ENCODE results near the gene CCRL2.

Gene CCRL2

DNA sequence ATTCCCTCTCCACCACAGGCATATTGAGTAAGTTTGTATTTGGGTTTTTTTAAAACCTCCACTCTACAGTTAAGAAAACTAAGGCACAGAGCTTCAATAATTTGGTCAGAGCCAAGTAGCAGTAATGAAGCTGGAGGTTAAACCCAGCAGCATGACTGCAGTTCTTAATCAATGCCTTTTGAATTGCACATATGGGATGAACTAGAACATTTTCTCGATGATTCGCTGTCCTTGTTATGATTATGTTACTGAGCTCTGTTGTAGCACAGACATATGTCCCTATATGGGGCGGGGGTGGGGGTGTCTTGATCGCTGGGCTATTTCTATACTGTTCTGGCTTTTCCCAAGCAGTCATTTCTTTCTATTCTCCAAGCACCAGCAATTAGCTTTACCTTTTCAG lies 37.9 kb upstream of the CCRL2 start:
- Histone ChIP-seq H3K4me1 (ENCODE audit: control insufficient read depth, insufficient read depth, low read length) (no peaks in the 10 kb centered on the region), H3K27me3 (ENCODE audit: control insufficient read depth in 1 of 2, insufficient read depth in 2 of 2, low read length in 2 of 2) (peaks cover 3 to 5% of the 10 kb centered on the region in 2 donors), H3K27ac (ENCODE audit: low read length) (no peak overlapping the region), H3K4me3 (ENCODE audit: low read length in 2 of 2) (no peak overlapping the region), H3K9me3 (ENCODE audit: control insufficient read depth in 2 of 2, low read length in 2 of 2) (no peaks in the 10 kb centered on the region), H3K36me3 (ENCODE audit: control insufficient read depth in 2 of 2, insufficient read depth in 2 of 2, low read length in 2 of 2) (no peaks in the 10 kb centered on the region), H3K9ac (ENCODE audit: low read length in 2 of 2) (no peak overlapping the region)

DNA sequence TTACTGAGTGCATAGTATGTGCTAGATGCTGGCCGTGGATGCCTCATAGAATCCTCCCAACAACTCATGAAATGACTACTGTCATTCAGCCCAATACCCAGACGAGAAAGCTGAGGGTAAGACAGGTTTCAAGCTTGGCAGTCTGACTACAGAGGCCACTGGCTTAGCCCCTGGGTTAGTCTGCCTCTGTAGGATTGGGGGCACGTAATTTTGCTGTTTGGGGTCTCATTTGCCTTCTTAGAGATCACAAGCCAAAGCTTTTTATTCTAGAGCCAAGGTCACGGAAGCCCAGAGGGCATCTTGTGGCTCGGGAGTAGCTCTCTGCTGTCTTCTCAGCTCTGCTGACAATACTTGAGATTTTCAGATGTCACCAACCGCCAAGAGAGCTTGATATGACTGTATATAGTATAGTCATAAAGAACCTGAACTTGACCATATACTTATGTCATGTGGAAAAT lies 37.4 kb upstream of the CCRL2 start:
- Histone ChIP-seq H3K4me3 (ENCODE audit: low read length in 2 of 2) (no peak overlapping the region), H3K36me3 (ENCODE audit: control insufficient read depth in 2 of 2, insufficient read depth in 2 of 2, low read length in 2 of 2) (no peaks in the 10 kb centered on the region), H3K4me1 (ENCODE audit: control insufficient read depth, insufficient read depth, low read length) (no peaks in the 10 kb centered on the region), H3K9me3 (ENCODE audit: control insufficient read depth in 2 of 2, low read length in 2 of 2) (no peaks in the 10 kb centered on the region), H3K27ac (ENCODE audit: low read length) (no peak overlapping the region), H3K27me3 (ENCODE audit: control insufficient read depth in 1 of 2, insufficient read depth in 2 of 2, low read length in 2 of 2) (peaks cover 3 to 5% of the 10 kb centered on the region in 2 donors), H3K9ac (ENCODE audit: low read length in 2 of 2) (no peak overlapping the region)

DNA sequence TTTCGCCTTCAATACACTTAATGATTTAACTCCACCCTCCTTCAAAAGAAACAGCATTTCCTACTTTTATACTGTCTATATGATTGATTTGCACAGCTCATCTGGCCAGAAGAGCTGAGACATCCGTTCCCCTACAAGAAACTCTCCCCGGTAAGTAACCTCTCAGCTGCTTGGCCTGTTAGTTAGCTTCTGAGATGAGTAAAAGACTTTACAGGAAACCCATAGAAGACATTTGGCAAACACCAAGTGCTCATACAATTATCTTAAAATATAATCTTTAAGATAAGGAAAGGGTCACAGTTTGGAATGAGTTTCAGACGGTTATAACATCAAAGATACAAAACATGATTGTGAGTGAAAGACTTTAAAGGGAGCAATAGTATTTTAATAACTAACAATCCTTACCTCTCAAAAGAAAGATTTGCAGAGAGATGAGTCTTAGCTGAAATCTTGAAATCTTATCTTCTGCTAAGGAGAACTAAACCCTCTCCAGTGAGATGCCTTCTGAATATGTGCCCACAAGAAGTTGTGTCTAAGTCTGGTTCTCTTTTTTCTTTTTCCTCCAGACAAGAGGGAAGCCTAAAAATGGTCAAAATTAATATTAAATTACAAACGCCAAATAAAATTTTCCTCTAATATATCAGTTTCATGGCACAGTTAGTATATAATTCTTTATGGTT lies 36.1 kb upstream of the CCRL2 start, which contains the start of gene CCR5:
CCR5 (plus strand) TSS at position 108 of the 680 bp plus-strand sequence. CDS start 1,957 bp downstream, outside the sequence.
- Histone ChIP-seq H3K9ac (ENCODE audit: low read length in 2 of 2) (peak within 1 kb of the TSS in 1 of 2 donors; percentile 2), H3K36me3 (ENCODE audit: control insufficient read depth in 2 of 2, insufficient read depth in 2 of 2, low read length in 2 of 2) (no peaks in the 10 kb centered on the region), H3K4me3 (ENCODE audit: low read length in 2 of 2) (no peak within 1 kb of the TSS)

DNA sequence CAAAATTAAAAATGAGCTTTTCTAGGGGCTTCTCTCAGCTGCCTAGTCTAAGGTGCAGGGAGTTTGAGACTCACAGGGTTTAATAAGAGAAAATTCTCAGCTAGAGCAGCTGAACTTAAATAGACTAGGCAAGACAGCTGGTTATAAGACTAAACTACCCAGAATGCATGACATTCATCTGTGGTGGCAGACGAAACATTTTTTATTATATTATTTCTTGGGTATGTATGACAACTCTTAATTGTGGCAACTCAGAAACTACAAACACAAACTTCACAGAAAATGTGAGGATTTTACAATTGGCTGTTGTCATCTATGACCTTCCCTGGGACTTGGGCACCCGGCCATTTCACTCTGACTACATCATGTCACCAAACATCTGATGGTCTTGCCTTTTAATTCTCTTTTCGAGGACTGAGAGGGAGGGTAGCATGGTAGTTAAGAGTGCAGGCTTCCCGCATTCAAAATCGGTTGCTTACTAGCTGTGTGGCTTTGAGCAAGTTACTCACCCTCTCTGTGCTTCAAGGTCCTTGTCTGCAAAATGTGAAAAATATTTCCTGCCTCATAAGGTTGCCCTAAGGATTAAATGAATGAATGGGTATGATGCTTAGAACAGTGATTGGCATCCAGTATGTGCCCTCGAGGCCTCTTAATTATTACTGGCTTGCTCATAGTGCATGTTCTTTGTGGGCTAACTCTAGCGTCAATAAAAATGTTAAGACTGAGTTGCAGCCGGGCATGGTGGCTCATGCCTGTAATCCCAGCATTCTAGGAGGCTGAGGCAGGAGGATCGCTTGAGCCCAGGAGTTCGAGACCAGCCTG lies 35.3 kb upstream of the CCRL2 start:
- Histone ChIP-seq H3K9me3 (ENCODE audit: control insufficient read depth in 2 of 2, low read length in 2 of 2) (no peaks in the 10 kb centered on the region), H3K9ac (ENCODE audit: low read length in 2 of 2) (no peak overlapping the region), H3K27me3 (ENCODE audit: control insufficient read depth in 1 of 2, insufficient read depth in 2 of 2, low read length in 2 of 2) (peaks cover 3% of the 10 kb centered on the region in 2 donors), H3K27ac (ENCODE audit: low read length) (no peak overlapping the region), H3K4me1 (ENCODE audit: control insufficient read depth, insufficient read depth, low read length) (no peaks in the 10 kb centered on the region), H3K4me3 (ENCODE audit: low read length in 2 of 2) (no peak overlapping the region), H3K36me3 (ENCODE audit: control insufficient read depth in 2 of 2, insufficient read depth in 2 of 2, low read length in 2 of 2) (no peaks in the 10 kb centered on the region)

More for the DNA sequence above, 36.1 kb upstream of the CCRL2 start, which contains the start of gene CCR5:
- Histone ChIP-seq H3K9me3 (ENCODE audit: control insufficient read depth in 2 of 2, low read length in 2 of 2) (no peaks in the 10 kb centered on the region), H3K27ac (ENCODE audit: low read length) (no peak within 1 kb of the TSS), H3K4me1 (ENCODE audit: control insufficient read depth, insufficient read depth, low read length) (no peaks in the 10 kb centered on the region), H3K27me3 (ENCODE audit: control insufficient read depth in 1 of 2, insufficient read depth in 2 of 2, low read length in 2 of 2) (peaks cover 3 to 5% of the 10 kb centered on the region in 2 donors)

GRCh38 chr3:46372492-46373359 lies 34.3 kb upstream of the CCRL2 start:
- Histone ChIP-seq H3K27ac (ENCODE audit: low read length) (no peak overlapping the region), H3K36me3 (ENCODE audit: control insufficient read depth in 2 of 2, insufficient read depth in 2 of 2, low read length in 2 of 2) (no peaks in the 10 kb centered on the region), H3K27me3 (ENCODE audit: control insufficient read depth in 1 of 2, insufficient read depth in 2 of 2, low read length in 2 of 2) (peaks cover 3 to 5% of the 10 kb centered on the region in 2 donors), H3K9me3 (ENCODE audit: control insufficient read depth in 2 of 2, low read length in 2 of 2) (no peaks in the 10 kb centered on the region), H3K4me3 (ENCODE audit: low read length in 2 of 2) (no peak overlapping the region), H3K4me1 (ENCODE audit: control insufficient read depth, insufficient read depth, low read length) (no peaks in the 10 kb centered on the region), H3K9ac (ENCODE audit: low read length in 2 of 2) (no peak overlapping the region)

GRCh38 chr3:46374755-46375154 lies 32.3 kb upstream of the CCRL2 start:
- Histone ChIP-seq H3K27me3 (ENCODE audit: control insufficient read depth in 1 of 2, insufficient read depth in 2 of 2, low read length in 2 of 2) (peaks cover 3% of the 10 kb centered on the region in 2 donors), H3K27ac (ENCODE audit: low read length) (no peak overlapping the region), H3K9me3 (ENCODE audit: control insufficient read depth in 2 of 2, low read length in 2 of 2) (no peaks in the 10 kb centered on the region), H3K4me3 (ENCODE audit: low read length in 2 of 2) (no peak overlapping the region), H3K36me3 (ENCODE audit: control insufficient read depth in 2 of 2, insufficient read depth in 2 of 2, low read length in 2 of 2) (no peaks in the 10 kb centered on the region), H3K4me1 (ENCODE audit: control insufficient read depth, insufficient read depth, low read length) (no peaks in the 10 kb centered on the region), H3K9ac (ENCODE audit: low read length in 2 of 2) (no peak overlapping the region)

GRCh38 chr3:46375218-46375617 lies 31.8 kb upstream of the CCRL2 start:
- H3K4me1 ChIP-seq (ENCODE audit: control insufficient read depth, insufficient read depth, low read length), result no peaks in the 10 kb centered on the region
- no peak overlapping the region for H3K9ac ChIP-seq (ENCODE audit: low read length in 2 of 2)

GRCh38 chr3:46375814-46376213 lies 31.2 kb upstream of the CCRL2 start:
- no peak overlapping the region for H3K27ac ChIP-seq (ENCODE audit: low read length)
- H3K4me3 ChIP-seq (ENCODE audit: low read length in 2 of 2), result no peak overlapping the region
- H3K36me3 ChIP-seq (ENCODE audit: control insufficient read depth in 2 of 2, insufficient read depth in 2 of 2, low read length in 2 of 2), result no peaks in the 10 kb centered on the region
- no peaks in the 10 kb centered on the region for H3K4me1 ChIP-seq (ENCODE audit: control insufficient read depth, insufficient read depth, low read length)
- H3K27me3 ChIP-seq (ENCODE audit: control insufficient read depth in 1 of 2, insufficient read depth in 2 of 2, low read length in 2 of 2), result peaks cover 2 to 3% of the 10 kb centered on the region in 2 donors
- no peak overlapping the region for H3K9ac ChIP-seq (ENCODE audit: low read length in 2 of 2)
- no peaks in the 10 kb centered on the region for H3K9me3 ChIP-seq (ENCODE audit: control insufficient read depth in 2 of 2, low read length in 2 of 2)

More at GRCh38 chr3:46375218-46375617, 31.8 kb upstream of the CCRL2 start:
- Histone ChIP-seq H3K4me3 (ENCODE audit: low read length in 2 of 2) (no peak overlapping the region), H3K9me3 (ENCODE audit: control insufficient read depth in 2 of 2, low read length in 2 of 2) (no peaks in the 10 kb centered on the region), H3K36me3 (ENCODE audit: control insufficient read depth in 2 of 2, insufficient read depth in 2 of 2, low read length in 2 of 2) (no peaks in the 10 kb centered on the region), H3K27ac (ENCODE audit: low read length) (no peak overlapping the region), H3K27me3 (ENCODE audit: control insufficient read depth in 1 of 2, insufficient read depth in 2 of 2, low read length in 2 of 2) (peaks cover 2 to 3% of the 10 kb centered on the region in 2 donors)

GRCh38 chr3:46378426-46378942 lies 28.6 kb upstream of the CCRL2 start:
- H3K27ac ChIP-seq (ENCODE audit: low read length), result no peak overlapping the region
- no peaks in the 10 kb centered on the region for H3K36me3 ChIP-seq (ENCODE audit: control insufficient read depth in 2 of 2, insufficient read depth in 2 of 2, low read length in 2 of 2)
- peaks cover 0 to 2% of the 10 kb centered on the region in 2 donors for H3K27me3 ChIP-seq (ENCODE audit: control insufficient read depth in 1 of 2, insufficient read depth in 2 of 2, low read length in 2 of 2)
- no peaks in the 10 kb centered on the region for H3K4me1 ChIP-seq (ENCODE audit: control insufficient read depth, insufficient read depth, low read length)
- H3K9me3 ChIP-seq (ENCODE audit: control insufficient read depth in 2 of 2, low read length in 2 of 2), result no peaks in the 10 kb centered on the region
- no peak overlapping the region for H3K9ac ChIP-seq (ENCODE audit: low read length in 2 of 2)
- H3K4me3 ChIP-seq (ENCODE audit: low read length in 2 of 2), result no peak overlapping the region

Data from stomach smooth muscle (tissue), 2 donors.